ENCODE measurements around the gene NKIRAS2.

DNA sequence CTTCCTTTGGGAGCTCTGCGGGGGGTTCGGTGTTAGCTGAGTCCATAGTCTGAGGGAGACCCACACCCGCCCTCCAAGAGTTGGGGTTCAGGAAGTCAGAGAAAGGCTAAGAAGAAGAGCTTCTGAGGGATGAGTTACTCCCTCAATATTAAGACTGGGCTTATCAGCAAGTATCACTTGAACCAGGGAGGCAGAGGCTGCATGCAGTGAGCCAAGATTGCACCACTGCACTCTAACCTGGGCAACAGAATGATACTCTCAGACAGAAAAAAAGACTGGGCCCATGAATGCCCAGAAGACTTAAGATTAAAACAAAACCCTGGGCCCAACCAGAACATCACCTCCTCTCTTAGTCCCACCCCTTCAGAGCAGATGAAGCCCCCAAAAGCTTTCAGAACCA lies 6.0 kb downstream of the NKIRAS2 start:
- no peak for TF ChIP-seq CTCF (IDR thresholded peaks at IDR 0.05)
- TF ChIP-seq EZH2 (IDR thresholded peaks at IDR 0.05): no peak
- no peak for TF ChIP-seq EZH2phosphoT487 (IDR thresholded peaks at IDR 0.05)

Data from neural progenitor cell (in vitro differentiated cells).